Progenitor cell of endocrine pancreas (in vitro differentiated cells): ENCODE results near the gene SLIT3. TPM values are rescaled to one million over a fixed set of nuclear protein-coding genes. Genes with fewer than 3 reads are reported as not detected.

Source experiments
- DNase-seq: peaks from one replicate; pipeline ENCODE4 v3.0.0; 2021; ENCODE audit warnings: low spot score; ENCODE audit not compliant: unreplicated experiment
- H3K27ac Mint-ChIP-seq: 2 replicates; pipeline ENCODE4 v1.8.0; 2021; ENCODE audit warnings: mild to moderate bottlenecking, moderate library complexity, mixed read lengths
- H3K27me3 Mint-ChIP-seq: 2 replicates; pipeline ENCODE4 v1.8.0; 2021; ENCODE audit warnings: mixed read lengths
- H3K36me3 Mint-ChIP-seq: 2 replicates; pipeline ENCODE4 v1.8.0; 2022; ENCODE audit warnings: mixed read lengths; ENCODE audit not compliant: insufficient read depth
- H3K4me1 Mint-ChIP-seq: 2 replicates; pipeline ENCODE4 v1.8.0; 2021; ENCODE audit warnings: low read depth, mixed read lengths
- H3K4me3 Mint-ChIP-seq: 2 replicates; pipeline ENCODE4 v1.8.0; 2021; ENCODE audit warnings: low read depth, mild to moderate bottlenecking, moderate library complexity, mixed read lengths
- H3K9me3 Mint-ChIP-seq: 2 replicates; pipeline ENCODE4 v1.8.0; 2021; ENCODE audit warnings: low read depth, mixed read lengths
- total RNA-seq: library from RNA; stranded (reverse); gene quantifications from 2 replicates; pipeline ENCODE4 v1.2.1, GENCODE V29; 2021
- TF ChIP-seq, protein P1 (sequence below): fragments of 200-600 bp; sonication (generic); IDR thresholded peaks from one replicate; pipeline ENCODE4 v1.5.0; 2021; ENCODE audit warnings: antibody characterized with exemption, mild to moderate bottlenecking; ENCODE audit not compliant: unreplicated experiment

SLIT3 gene
- total RNA-seq, 1 donor from 2014 or later, result 18.8 TPM

DNA sequence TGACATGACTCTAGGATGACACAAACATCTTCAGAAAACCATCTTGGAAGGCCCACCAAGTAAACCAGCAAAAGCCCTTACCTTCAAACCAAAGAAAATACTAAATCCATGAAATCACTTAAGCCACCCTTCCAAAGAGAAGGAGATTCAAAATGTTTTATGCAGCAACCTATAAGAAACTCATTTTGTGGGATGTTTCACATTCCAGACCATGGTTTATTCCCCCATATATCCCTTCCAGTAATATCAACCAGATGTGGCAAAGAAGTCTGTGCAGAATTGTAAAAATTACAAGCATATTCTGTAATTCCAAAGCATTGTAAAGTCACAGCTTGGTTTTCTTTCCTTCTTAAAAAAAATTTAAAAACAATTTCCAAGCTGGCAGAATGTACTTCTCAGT lies 117.4 kb downstream of the SLIT3 start:
- Mint-ChIP-seq H3K4me1 (peaks cover 2% of the 10 kb centered on the region), H3K36me3 (no peaks in the 10 kb centered on the region), H3K27me3 (no peaks in the 10 kb centered on the region), H3K4me3 (no peak overlapping the region), H3K9me3 (no peaks in the 10 kb centered on the region), H3K27ac (no peak overlapping the region)
- TF ChIP-seq, protein P1, sequence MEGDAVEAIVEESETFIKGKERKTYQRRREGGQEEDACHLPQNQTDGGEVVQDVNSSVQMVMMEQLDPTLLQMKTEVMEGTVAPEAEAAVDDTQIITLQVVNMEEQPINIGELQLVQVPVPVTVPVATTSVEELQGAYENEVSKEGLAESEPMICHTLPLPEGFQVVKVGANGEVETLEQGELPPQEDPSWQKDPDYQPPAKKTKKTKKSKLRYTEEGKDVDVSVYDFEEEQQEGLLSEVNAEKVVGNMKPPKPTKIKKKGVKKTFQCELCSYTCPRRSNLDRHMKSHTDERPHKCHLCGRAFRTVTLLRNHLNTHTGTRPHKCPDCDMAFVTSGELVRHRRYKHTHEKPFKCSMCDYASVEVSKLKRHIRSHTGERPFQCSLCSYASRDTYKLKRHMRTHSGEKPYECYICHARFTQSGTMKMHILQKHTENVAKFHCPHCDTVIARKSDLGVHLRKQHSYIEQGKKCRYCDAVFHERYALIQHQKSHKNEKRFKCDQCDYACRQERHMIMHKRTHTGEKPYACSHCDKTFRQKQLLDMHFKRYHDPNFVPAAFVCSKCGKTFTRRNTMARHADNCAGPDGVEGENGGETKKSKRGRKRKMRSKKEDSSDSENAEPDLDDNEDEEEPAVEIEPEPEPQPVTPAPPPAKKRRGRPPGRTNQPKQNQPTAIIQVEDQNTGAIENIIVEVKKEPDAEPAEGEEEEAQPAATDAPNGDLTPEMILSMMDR, result no peak
- DNase-seq, result no peak

DNA sequence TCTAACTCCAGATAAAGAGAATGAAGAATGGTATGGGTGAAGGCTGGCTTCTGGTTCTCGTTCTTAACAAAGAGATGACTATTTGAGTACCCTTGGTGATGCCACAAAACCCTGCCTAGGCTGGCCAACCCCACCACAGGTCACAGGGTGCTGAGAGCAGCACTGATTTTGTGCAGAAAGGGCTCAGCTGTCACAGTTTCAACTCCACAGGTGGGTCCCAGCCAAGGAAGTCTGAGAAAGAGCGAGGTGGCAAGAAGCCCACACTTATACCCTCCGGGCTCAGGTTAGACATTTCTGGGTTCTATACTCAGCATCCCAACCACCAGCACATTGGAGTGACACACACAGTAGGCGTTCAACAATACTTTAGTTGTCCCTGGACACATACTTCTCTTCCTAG lies 118.1 kb downstream of the SLIT3 start:
- no peak overlapping the region for H3K4me3 Mint-ChIP-seq
- H3K27me3 Mint-ChIP-seq, result no peaks in the 10 kb centered on the region
- H3K9me3 Mint-ChIP-seq, result no peaks in the 10 kb centered on the region
- no peak for DNase-seq
- peaks cover 2% of the 10 kb centered on the region for H3K4me1 Mint-ChIP-seq
- TF ChIP-seq, protein P1, result no peak
- H3K27ac Mint-ChIP-seq, result no peak overlapping the region
- no peaks in the 10 kb centered on the region for H3K36me3 Mint-ChIP-seq

DNA sequence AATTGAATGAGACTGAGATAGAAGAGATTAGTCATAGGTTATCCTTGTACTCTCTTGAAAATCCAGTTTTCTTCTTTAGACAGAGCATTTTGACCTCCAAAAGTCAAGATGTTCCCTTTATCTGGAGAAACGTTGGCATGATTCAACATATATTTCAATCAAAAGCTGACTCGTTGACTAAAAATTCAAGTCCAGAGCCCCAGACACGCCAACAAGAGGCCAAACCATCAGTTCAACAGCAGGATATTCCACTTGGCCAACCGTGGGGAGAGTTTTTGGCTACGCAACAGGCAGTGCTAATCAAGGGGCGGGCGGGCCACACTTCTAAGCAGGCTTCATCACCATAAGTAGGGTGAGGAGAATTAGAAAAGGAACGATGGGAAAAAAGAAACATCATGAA lies 119.1 kb downstream of the SLIT3 start:
- Mint-ChIP-seq H3K27ac (no peak overlapping the region), H3K4me1 (peaks cover 9% of the 10 kb centered on the region), H3K9me3 (no peaks in the 10 kb centered on the region), H3K36me3 (no peaks in the 10 kb centered on the region), H3K4me3 (no peak overlapping the region), H3K27me3 (no peaks in the 10 kb centered on the region)
- no peak for DNase-seq
- TF ChIP-seq, protein P1, result no peak

DNA sequence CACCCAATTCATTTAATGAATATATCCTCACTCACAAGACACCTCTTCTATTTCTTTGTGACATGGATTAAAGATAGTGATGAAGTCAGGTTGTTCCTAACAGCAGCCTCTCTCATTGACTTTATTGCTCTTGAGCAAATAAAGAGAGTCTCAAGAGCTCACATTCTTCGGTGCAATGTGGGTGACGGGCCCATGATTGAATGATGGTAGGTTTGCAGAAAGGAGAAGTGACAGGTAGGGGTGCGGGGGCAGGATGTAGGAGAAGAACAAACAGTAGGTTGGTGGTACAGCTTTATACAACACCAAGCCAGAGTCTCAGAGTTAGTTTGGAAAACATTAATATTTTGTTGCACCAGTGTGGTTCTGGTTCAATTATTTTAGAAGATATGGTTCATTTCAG lies 122.2 kb downstream of the SLIT3 start:
- H3K4me3 Mint-ChIP-seq, result no peak overlapping the region
- H3K36me3 Mint-ChIP-seq, result no peaks in the 10 kb centered on the region
- TF ChIP-seq, protein P1, result no peak
- no peaks in the 10 kb centered on the region for H3K9me3 Mint-ChIP-seq
- no peak for DNase-seq
- peaks cover 8% of the 10 kb centered on the region for H3K4me1 Mint-ChIP-seq
- no peak overlapping the region for H3K27ac Mint-ChIP-seq
- no peaks in the 10 kb centered on the region for H3K27me3 Mint-ChIP-seq

DNA sequence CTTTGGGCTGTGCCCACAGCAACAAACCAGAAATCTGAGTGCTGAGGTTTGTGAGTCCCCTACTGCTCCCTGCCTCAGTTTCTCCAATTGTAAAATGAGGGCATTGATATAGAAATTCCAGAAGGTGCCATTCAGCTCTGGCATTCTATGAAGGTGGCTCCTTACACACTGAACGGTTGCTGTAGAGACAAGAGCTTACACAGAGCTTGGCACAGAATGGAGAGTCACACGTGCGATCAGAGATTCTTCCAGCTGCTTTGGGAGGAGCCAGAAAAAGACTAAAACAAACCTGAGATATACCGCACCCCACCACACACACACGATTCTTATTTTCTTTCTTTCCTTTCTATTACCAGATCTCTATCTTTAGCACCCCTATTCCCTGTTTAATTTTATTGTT lies 122.7 kb downstream of the SLIT3 start:
- TF ChIP-seq, protein P1, result no peak
- H3K27me3 Mint-ChIP-seq, result no peaks in the 10 kb centered on the region
- DNase-seq, result no peak
- no peaks in the 10 kb centered on the region for H3K36me3 Mint-ChIP-seq
- H3K4me1 Mint-ChIP-seq, result peaks cover 8% of the 10 kb centered on the region
- no peak overlapping the region for H3K4me3 Mint-ChIP-seq
- H3K9me3 Mint-ChIP-seq, result no peaks in the 10 kb centered on the region
- no peak overlapping the region for H3K27ac Mint-ChIP-seq
